Gastroesophageal sphincter (tissue), 4 donors: ENCODE results near the gene TENM3. TPM values are rescaled to one million over a fixed set of nuclear protein-coding genes. Genes with fewer than 3 reads are reported as not detected.

ENCODE experiments used
- ATAC-seq: fragments of 150-250 bp; one replicate; pipeline ENCODE4 v1.9.1; 2016; ENCODE audit warnings: mild to moderate bottlenecking, moderate library complexity
- H3K27ac ChIP-seq, 4 donors: fragments of 200-600 bp; sonication (generic) in 3 of 4; 1 replicate in 3 of 4; 2 replicates in 1 of 4; pipeline ENCODE4 v1.5.1; 2016 to 2019
- H3K27me3 ChIP-seq: fragments of 200-600 bp; sonication (generic); one replicate; pipeline ENCODE4 v1.5.1; 2019
- H3K36me3 ChIP-seq, 2 donors: fragments of 200-600 bp; sonication (generic); one replicate each; pipeline ENCODE4 v1.5.1; 2019; ENCODE audit warnings: control low read depth in 1 of 2
- H3K4me1 ChIP-seq, 3 donors: fragments of 200-600 bp; sonication (generic); 1 replicate in 2 of 3; 2 replicates in 1 of 3; pipeline ENCODE4 v1.5.1; 2016 to 2019; ENCODE audit warnings: control low read depth in 2 of 3
- H3K4me3 ChIP-seq, 2 donors: fragments of 200-600 bp; sonication (generic); one replicate each; pipeline ENCODE4 v1.5.1; 2019; ENCODE audit warnings: mild to moderate bottlenecking in 1 of 2, moderate library complexity in 1 of 2
- H3K9me3 ChIP-seq, 3 donors: fragments of 200-600 bp; sonication (generic); one replicate each; pipeline ENCODE4 v1.5.1; 2017 to 2019; ENCODE audit warnings: control low read depth in 2 of 3
- EP300 ChIP-seq: sonication (generic); formaldehyde crosslinking; IDR thresholded peaks from one replicate; pipeline ENCODE4 v1.6.1; 2017; ENCODE audit warnings: antibody characterized with exemption, mild to moderate bottlenecking
- POLR2A ChIP-seq, 2 donors: fragments of 450-650 bp; IDR thresholded peaks; one replicate each; pipeline ENCODE4 v1.6.1; 2017; ENCODE audit warnings: antibody characterized with exemption in 2 of 2, mild to moderate bottlenecking in 2 of 2, moderate library complexity in 1 of 2
- POLR2AphosphoS5 ChIP-seq: sonication (generic); formaldehyde crosslinking; IDR thresholded peaks from one replicate; pipeline ENCODE4 v1.6.1; 2017; ENCODE audit warnings: antibody characterized with exemption
- WGBS, 2 donors: methylation state at CpG; one replicate each; pipeline ENCODE4 v1.1.5; 2018; ENCODE audit warnings: low coverage in 1 of 2; 5-methylcytosine and 5-hydroxymethylcytosine counted together
- total RNA-seq, 4 donors: library from RNA; depleted of rRNA; stranded (reverse); fragments of >200 nt; gene quantifications; one replicate each; pipeline ENCODE4 v1.1.0, GENCODE V29; 2016
- TF ChIP-seq, protein P1 (sequence below), 4 experiments: fragments of 200-600 bp in 2 of 4; fragments of 450-650 bp in 2 of 4; sonication (generic) in 1 of 4; IDR thresholded peaks; one replicate each; pipeline ENCODE4 v1.5.1; 2017 to 2019; ENCODE audit warnings: antibody characterized with exemption in 4 of 4, mild to moderate bottlenecking in 2 of 4, moderate library complexity in 2 of 4

Gene TENM3
- total RNA-seq, 4 donors from 2014 or later = 8.2 to 39.9 (median 15.8) TPM

DNA sequence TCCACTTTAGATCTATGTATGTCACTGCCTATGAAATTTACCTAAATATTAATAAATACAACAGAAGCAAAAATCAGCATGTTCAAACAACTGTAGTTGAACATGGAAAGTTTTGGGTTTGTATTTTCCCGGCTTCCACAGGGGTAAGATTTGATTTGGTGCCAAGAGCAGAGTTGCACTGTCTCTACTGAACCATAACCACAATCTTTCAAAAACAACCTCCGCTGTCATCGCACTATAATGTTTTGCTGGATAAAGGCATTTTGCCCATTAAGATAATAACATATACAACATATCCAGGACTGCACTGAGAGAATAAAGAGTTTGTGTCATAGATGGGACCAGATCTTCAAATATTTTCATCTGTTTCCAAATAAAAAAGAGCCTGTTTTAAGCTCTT, 94.9 kb downstream of the TENM3 start:
- no peak for ATAC-seq
- Histone ChIP-seq H3K9me3 (no peaks in the 10 kb centered on the region), H3K4me1 (no peaks in the 10 kb centered on the region), H3K27ac (no peak overlapping the region), H3K4me3 (no peak overlapping the region), H3K36me3 (no peaks in the 10 kb centered on the region), H3K27me3 (no peaks in the 10 kb centered on the region)
- TF ChIP-seq, protein P1, sequence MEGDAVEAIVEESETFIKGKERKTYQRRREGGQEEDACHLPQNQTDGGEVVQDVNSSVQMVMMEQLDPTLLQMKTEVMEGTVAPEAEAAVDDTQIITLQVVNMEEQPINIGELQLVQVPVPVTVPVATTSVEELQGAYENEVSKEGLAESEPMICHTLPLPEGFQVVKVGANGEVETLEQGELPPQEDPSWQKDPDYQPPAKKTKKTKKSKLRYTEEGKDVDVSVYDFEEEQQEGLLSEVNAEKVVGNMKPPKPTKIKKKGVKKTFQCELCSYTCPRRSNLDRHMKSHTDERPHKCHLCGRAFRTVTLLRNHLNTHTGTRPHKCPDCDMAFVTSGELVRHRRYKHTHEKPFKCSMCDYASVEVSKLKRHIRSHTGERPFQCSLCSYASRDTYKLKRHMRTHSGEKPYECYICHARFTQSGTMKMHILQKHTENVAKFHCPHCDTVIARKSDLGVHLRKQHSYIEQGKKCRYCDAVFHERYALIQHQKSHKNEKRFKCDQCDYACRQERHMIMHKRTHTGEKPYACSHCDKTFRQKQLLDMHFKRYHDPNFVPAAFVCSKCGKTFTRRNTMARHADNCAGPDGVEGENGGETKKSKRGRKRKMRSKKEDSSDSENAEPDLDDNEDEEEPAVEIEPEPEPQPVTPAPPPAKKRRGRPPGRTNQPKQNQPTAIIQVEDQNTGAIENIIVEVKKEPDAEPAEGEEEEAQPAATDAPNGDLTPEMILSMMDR (IDR thresholded peaks at IDR 0.05) = no peak
- TF ChIP-seq POLR2A (IDR thresholded peaks at IDR 0.05) (no peak), EP300 (no peak), POLR2AphosphoS5 (no peak)
- WGBS, 2 donors = 71 to 75% methylated on average over 3 of the region's 3 CpGs

DNA sequence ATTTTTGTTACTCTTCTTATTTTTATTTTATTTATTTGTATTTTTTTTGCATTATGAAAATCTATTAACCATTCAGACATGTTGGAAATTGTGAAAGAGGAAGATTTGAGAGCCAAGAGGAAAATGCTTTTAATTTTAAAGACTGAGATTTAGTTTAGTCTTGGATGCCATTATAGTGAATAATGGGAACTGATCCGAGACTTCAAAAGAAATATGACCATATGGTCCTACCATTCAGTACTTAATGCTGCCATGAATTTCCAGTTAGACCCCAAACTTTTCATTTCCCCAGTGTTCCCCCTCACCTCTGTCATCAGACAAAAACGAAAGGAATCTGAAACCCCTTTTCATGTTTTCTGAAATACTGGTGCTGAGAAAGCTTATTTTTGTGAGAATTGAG, 95.5 kb downstream of the TENM3 start:
- Histone ChIP-seq H3K9me3 (no peaks in the 10 kb centered on the region), H3K4me1 (no peaks in the 10 kb centered on the region), H3K4me3 (no peak overlapping the region), H3K27ac (no peak overlapping the region), H3K36me3 (no peaks in the 10 kb centered on the region), H3K27me3 (no peaks in the 10 kb centered on the region)
- TF ChIP-seq POLR2AphosphoS5 (no peak), EP300 (no peak), POLR2A (IDR thresholded peaks at IDR 0.05) (no peak)
- TF ChIP-seq, protein P1 (IDR thresholded peaks at IDR 0.05) = no peak
- 42 to 45% methylated on average over 2 of the region's 2 CpGs for WGBS, 2 donors
- ATAC-seq = no peak

DNA sequence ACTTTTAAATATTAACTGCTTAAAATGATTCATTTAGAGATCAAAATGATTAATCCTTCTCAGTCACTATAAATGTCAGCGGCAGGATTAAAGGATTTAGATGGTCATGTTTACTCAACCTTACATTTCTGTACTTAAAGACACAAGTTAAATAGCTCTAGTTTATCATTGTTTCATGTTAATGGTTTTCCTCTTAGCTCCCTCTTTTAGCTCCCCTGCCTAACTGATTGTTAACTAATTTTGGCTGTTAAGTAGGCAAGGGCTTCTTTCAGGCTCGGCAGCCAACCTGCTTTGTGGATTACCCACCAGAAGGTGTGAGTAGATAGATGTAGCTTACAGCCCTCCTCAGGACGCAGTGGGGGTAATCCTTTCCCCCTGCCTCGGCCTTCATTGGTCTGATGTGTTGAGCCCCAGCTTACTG, 96.0 kb downstream of the TENM3 start:
- Histone ChIP-seq H3K27ac (no peak overlapping the region), H3K36me3 (no peaks in the 10 kb centered on the region), H3K9me3 (no peaks in the 10 kb centered on the region), H3K4me1 (no peaks in the 10 kb centered on the region), H3K27me3 (no peaks in the 10 kb centered on the region), H3K4me3 (no peak overlapping the region)
- ATAC-seq = no peak
- WGBS, 2 donors = 59 to 62% methylated on average over 2 to 4 of the region's 4 CpGs
- TF ChIP-seq POLR2AphosphoS5 (no peak), POLR2A (IDR thresholded peaks at IDR 0.05) (no peak)
- TF ChIP-seq, protein P1 (IDR thresholded peaks at IDR 0.05) = no peak

DNA sequence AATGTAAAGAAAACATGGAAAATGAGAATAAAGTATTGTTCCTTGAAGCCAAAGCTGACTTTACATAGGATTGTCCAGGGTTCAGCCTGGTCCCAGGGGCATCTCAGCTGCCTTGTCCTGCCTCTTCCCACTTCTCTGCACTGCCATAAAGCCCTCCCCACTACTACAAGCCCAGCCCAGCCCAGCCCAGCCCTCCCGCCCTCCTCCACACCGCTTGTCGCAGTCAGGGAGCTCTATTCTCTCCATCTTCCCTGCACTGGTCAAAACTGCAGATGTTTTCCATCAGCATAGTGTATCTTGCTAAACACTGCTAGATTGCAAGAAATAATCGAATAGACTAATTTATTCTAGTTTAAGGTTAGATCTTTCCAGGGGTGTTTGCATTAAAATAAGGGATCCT, 100.3 kb downstream of the TENM3 start:
- Histone ChIP-seq H3K4me1 (no peaks in the 10 kb centered on the region), H3K4me3 (no peak overlapping the region), H3K36me3 (no peaks in the 10 kb centered on the region), H3K27ac (no peak overlapping the region), H3K27me3 (no peaks in the 10 kb centered on the region), H3K9me3 (no peaks in the 10 kb centered on the region)
- ATAC-seq = no peak
- TF ChIP-seq POLR2AphosphoS5 (no peak), EP300 (no peak), POLR2A (IDR thresholded peaks at IDR 0.05) (no peak)
- TF ChIP-seq, protein P1 (IDR thresholded peaks at IDR 0.05) = no peak
- WGBS, 2 donors = 5 to 17% methylated on average over 1 to 3 of the region's 4 CpGs

DNA sequence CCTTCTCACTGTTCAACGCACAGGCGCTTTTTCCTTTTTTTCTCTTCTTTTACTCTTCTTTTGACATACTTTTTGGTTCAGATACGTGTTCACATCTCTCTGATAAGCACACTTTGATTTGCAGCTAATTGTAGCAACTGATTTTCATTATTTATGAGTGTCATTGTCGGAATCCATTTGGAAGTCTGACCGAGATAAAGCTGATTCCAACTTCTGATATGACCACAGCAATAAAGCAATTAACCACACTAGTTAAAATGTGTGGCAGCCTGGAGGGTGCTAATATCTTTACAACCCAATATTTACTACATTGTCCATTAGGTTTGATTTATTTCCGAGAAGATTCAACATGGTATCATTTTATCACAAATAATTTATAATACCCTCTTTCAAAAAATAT, 101.8 kb downstream of the TENM3 start:
- WGBS, 2 donors = 87 to 90% methylated on average over 4 to 6 of the region's 6 CpGs
- Histone ChIP-seq H3K27me3 (no peaks in the 10 kb centered on the region), H3K4me1 (no peaks in the 10 kb centered on the region), H3K27ac (no peak overlapping the region), H3K4me3 (no peak overlapping the region), H3K36me3 (no peaks in the 10 kb centered on the region), H3K9me3 (no peaks in the 10 kb centered on the region)
- no peak for ATAC-seq
- TF ChIP-seq POLR2AphosphoS5 (no peak), POLR2A (IDR thresholded peaks at IDR 0.05) (no peak), EP300 (no peak)
- TF ChIP-seq, protein P1 (IDR thresholded peaks at IDR 0.05) = no peak
